HepG2 (cell line): ENCODE results near the gene TCFL5. TPM values are rescaled to one million over a fixed set of nuclear protein-coding genes. Genes with fewer than 3 reads are reported as not detected.
A peak's percentile ranks its signal among the peaks of the same experiment; 100 is the strongest.

Source experiments
- FOXP1 ChIP-seq, 2 experiments: fragments of 450-650 bp in 1 of 2; IDR thresholded peaks; 2 replicates each; pipeline ENCODE4 v1.6.1; 2017 to 2018; ENCODE audit warnings: antibody characterized with exemption in 1 of 2
- GATAD2A ChIP-seq: IDR thresholded peaks from 2 replicates; pipeline ENCODE4 v1.6.1; 2016
- IRF1 ChIP-seq: sonication (generic); formaldehyde crosslinking; IDR thresholded peaks from 2 replicates; pipeline ENCODE4 v1.4.0; 2020; ENCODE audit warnings: low read depth, mild to moderate bottlenecking, missing genetic modification reagents
- NFE2L2 ChIP-seq: fragments of 150-350 bp; IDR thresholded peaks from 2 replicates; pipeline ENCODE4 v1.6.1; 2014; ENCODE audit warnings: low read length
- PHF8 ChIP-seq: sonication (generic); formaldehyde crosslinking; IDR thresholded peaks from 2 replicates; pipeline ENCODE4 v1.5.0; 2020; ENCODE audit warnings: missing genetic modification reagents
- PTBP1 ChIP-seq: fragments of 200-400 bp; formaldehyde crosslinking; IDR thresholded peaks from 2 replicates; pipeline ENCODE4 v1.6.1; 2018; ENCODE audit warnings: low read length, low read depth; ENCODE audit not compliant: poor library complexity, severe bottlenecking
- STAT5B ChIP-seq: sonication (generic); formaldehyde crosslinking; IDR thresholded peaks from 2 replicates; pipeline ENCODE4 v1.4.0; 2020; ENCODE audit warnings: missing genetic modification reagents
- ZBED4 ChIP-seq: sonication (generic); formaldehyde crosslinking; IDR thresholded peaks from 2 replicates; pipeline ENCODE4 v1.4.0; 2020; ENCODE audit warnings: missing genetic modification reagents, borderline replicate concordance
- ZFP36L2 ChIP-seq: sonication (generic); formaldehyde crosslinking; IDR thresholded peaks from 2 replicates; pipeline ENCODE4 v1.4.0; 2020; ENCODE audit warnings: missing genetic modification reagents
- ZNF10 ChIP-seq: sonication (generic); formaldehyde crosslinking; IDR thresholded peaks from 2 replicates; pipeline ENCODE4 v1.4.0; 2020; ENCODE audit warnings: mild to moderate bottlenecking, low read depth, missing genetic modification reagents, borderline replicate concordance
- ZNF331 ChIP-seq: sonication (generic); formaldehyde crosslinking; IDR thresholded peaks from 2 replicates; pipeline ENCODE4 v1.4.0; 2020; ENCODE audit warnings: missing genetic modification reagents
- ZNF749 ChIP-seq: sonication (generic); formaldehyde crosslinking; IDR thresholded peaks from 2 replicates; pipeline ENCODE4 v1.8.0; 2022; ENCODE audit warnings: mild to moderate bottlenecking, missing genetic modification reagents, moderate library complexity, borderline replicate concordance
- ZNF839 ChIP-seq: sonication (generic); formaldehyde crosslinking; IDR thresholded peaks from 2 replicates; pipeline ENCODE4 v1.4.0; 2020; ENCODE audit warnings: missing genetic modification reagents, mild to moderate bottlenecking, borderline replicate concordance
- ZSCAN22 ChIP-seq: sonication (generic); formaldehyde crosslinking; IDR thresholded peaks from 2 replicates; pipeline ENCODE4 v1.4.0; 2020; ENCODE audit warnings: mild to moderate bottlenecking, missing genetic modification reagents
- polyA plus RNA-seq, 8 experiments: library from polyadenylated mRNA; depleted of rRNA in 3 of 8; stranded (reverse) in 7 of 8; unstranded in 1 of 8; fragments of >200 nt; fragmentation: Illumina TruSeq in 4 of 8; extraction: Trizol in 4 of 8; gene quantifications; 2 replicates each; pipeline versions ENCODE4 v1.2.1 to v1.2.3, GENCODE V29; 2011 to 2016; ENCODE audit warnings: low read depth in 4 of 8, missing spikeins in 1 of 8, mixed read lengths in 1 of 8; ENCODE audit not compliant: insufficient read depth in 1 of 8
- total RNA-seq, 5 experiments: library from RNA; depleted of rRNA; stranded (reverse); fragments of >200 nt; fragmentation: Illumina TruSeq; extraction: Trizol; gene quantifications; 2 replicates each; pipeline ENCODE4 v1.2.3, GENCODE V29; 2016; ENCODE audit warnings: low read depth in 1 of 5
- TF ChIP-seq, protein P1 (sequence below): sonication (generic); formaldehyde crosslinking; IDR thresholded peaks from 2 replicates; pipeline ENCODE4 v1.8.0; 2022; ENCODE audit warnings: mild to moderate bottlenecking, missing genetic modification reagents, moderate library complexity
- TF ChIP-seq, protein P2 (sequence below): sonication (generic); formaldehyde crosslinking; conservative IDR thresholded peaks from 2 replicates; pipeline ENCODE4 v1.8.0; 2022; ENCODE audit warnings: missing genetic modification reagents
- TF ChIP-seq, protein P3 (sequence below): sonication (generic); formaldehyde crosslinking; conservative IDR thresholded peaks from 2 replicates; pipeline ENCODE4 v1.4.0; 2020; ENCODE audit warnings: missing genetic modification reagents

The TCFL5 gene
- total and polyA plus RNA-seq, 2 of the 13 experiments (the other 11 are each of a cell fraction or from before 2014, with no cell fraction given) = 14.8 to 20.0 TPM

GRCh38 chr20:62815066-62815991, 46.3 kb downstream of the TCFL5 start (continued):
- TF ChIP-seq IRF1 (CRISPR knock-in tag) (no peak), GATAD2A (CRISPR knock-in tag) (0 out of 2 replicates have a peak, but pooled peaks have one; percentile 43), ZNF839 (no peak), ZSCAN22 (CRISPR knock-in tag) (no peak), ZBED4 (CRISPR knock-in tag) (peak; percentile 10; the same call in 1 of the 2 replicates), FOXP1 (IDR thresholded peaks at IDR 0.05) (no peak), FOXP1 (CRISPR knock-in tag; IDR thresholded peaks at IDR 0.05) (no peak), PTBP1 (peak; percentile 20), NFE2L2 (no peak), ZNF10 (no peak), ZFP36L2 (CRISPR knock-in tag) (no peak), STAT5B (CRISPR knock-in tag) (no peak), PHF8 (CRISPR knock-in tag) (no peak), ZNF749 (CRISPR knock-in tag) (no peak; the same call in 1 of the 2 replicates), ZNF331 (CRISPR knock-in tag) (peak; percentile 15; the same call in 1 of the 2 replicates)
- TF ChIP-seq, protein P1, sequence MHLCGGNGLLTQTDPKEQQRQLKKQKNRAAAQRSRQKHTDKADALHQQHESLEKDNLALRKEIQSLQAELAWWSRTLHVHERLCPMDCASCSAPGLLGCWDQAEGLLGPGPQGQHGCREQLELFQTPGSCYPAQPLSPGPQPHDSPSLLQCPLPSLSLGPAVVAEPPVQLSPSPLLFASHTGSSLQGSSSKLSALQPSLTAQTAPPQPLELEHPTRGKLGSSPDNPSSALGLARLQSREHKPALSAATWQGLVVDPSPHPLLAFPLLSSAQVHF = no peak
- TF ChIP-seq, protein P2, sequence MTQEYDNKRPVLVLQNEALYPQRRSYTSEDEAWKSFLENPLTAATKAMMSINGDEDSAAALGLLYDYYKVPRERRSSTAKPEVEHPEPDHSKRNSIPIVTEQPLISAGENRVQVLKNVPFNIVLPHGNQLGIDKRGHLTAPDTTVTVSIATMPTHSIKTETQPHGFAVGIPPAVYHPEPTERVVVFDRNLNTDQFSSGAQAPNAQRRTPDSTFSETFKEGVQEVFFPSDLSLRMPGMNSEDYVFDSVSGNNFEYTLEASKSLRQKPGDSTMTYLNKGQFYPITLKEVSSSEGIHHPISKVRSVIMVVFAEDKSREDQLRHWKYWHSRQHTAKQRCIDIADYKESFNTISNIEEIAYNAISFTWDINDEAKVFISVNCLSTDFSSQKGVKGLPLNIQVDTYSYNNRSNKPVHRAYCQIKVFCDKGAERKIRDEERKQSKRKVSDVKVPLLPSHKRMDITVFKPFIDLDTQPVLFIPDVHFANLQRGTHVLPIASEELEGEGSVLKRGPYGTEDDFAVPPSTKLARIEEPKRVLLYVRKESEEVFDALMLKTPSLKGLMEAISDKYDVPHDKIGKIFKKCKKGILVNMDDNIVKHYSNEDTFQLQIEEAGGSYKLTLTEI = no peak
- TF ChIP-seq, protein P3, sequence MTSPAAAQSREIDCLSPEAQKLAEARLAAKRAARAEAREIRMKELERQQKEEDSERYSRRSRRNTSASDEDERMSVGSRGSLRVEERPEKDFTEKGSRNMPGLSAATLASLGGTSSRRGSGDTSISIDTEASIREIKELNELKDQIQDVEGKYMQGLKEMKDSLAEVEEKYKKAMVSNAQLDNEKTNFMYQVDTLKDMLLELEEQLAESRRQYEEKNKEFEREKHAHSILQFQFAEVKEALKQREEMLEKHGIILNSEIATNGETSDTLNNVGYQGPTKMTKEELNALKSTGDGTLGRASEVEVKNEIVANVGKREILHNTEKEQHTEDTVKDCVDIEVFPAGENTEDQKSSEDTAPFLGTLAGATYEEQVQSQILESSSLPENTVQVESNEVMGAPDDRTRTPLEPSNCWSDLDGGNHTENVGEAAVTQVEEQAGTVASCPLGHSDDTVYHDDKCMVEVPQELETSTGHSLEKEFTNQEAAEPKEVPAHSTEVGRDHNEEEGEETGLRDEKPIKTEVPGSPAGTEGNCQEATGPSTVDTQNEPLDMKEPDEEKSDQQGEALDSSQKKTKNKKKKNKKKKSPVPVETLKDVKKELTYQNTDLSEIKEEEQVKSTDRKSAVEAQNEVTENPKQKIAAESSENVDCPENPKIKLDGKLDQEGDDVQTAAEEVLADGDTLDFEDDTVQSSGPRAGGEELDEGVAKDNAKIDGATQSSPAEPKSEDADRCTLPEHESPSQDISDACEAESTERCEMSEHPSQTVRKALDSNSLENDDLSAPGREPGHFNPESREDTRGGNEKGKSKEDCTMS (CRISPR knock-in tag) = no peak
